Ecto neural progenitor cell (in vitro differentiated cells): ENCODE results near the gene ME3.
"Not testable (repeated sequence)": the region's sequence is repeated elsewhere in the genome, so short reads cannot be mapped to it uniquely, and the experiment has no call there.

Source experiments
- DNase-seq: peaks from one replicate; pipeline ENCODE4 v3.0.0-alpha.2; 2018; ENCODE audit warnings: low spot score

ME3 gene

DNA sequence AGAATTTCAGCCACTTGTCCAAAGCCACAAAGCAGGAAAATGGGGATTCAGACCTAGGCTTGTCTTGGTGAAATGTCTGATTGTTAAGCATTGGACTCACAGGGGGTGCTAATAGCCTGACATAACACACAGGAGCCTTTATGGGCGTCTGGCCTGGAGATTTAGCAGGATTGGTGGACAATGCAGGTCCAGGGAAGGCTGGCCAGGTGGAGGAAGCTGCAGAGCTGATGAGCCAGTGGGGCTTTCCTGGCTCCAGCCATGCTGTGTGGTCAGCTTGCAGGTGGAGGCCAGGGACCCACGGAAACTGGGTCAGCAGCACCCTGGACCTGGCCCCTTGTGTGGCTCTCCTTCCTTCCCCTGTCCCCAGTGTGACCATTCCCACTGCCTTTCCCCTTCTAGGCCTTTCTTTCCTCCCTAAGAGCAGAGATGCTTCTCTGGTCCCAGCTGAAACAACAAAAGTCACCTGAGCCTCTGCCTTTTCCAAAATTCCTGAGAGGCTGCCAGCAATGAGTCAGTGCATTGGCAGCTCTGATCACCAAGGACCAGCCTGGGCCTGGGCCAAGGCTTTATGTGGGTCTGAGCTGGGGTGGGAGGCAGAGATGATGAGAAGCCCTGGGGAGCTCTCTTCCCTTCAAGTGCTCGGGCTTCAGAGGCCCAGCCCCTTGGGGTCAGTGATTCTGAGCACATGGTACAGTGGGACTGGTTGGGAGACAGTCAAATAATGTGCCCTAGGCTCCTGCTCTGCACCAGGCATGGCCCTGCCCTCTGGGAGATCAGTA is 212.5 kb downstream of the ME3 start:
- no peak for DNase-seq

DNA sequence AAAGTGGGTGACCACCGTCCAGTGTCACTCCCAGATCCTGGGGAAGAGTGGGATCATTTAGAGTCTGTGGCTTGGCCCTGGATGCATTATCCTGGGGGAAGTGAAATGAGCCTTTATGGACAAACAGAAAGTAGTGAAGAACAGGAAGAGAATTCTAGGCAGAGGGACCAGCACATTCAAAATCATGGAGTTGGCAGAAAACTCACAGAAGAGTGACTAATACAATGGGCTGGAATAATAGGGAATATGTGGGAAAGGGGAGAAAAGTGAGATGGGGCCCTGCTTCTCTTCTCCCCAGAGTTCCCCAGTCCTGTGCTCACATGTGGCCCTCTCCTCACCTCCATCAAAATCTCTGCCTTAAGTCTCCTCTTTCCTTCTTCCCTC is 213.4 kb downstream of the ME3 start:
- peak; percentile 14 for DNase-seq

DNA sequence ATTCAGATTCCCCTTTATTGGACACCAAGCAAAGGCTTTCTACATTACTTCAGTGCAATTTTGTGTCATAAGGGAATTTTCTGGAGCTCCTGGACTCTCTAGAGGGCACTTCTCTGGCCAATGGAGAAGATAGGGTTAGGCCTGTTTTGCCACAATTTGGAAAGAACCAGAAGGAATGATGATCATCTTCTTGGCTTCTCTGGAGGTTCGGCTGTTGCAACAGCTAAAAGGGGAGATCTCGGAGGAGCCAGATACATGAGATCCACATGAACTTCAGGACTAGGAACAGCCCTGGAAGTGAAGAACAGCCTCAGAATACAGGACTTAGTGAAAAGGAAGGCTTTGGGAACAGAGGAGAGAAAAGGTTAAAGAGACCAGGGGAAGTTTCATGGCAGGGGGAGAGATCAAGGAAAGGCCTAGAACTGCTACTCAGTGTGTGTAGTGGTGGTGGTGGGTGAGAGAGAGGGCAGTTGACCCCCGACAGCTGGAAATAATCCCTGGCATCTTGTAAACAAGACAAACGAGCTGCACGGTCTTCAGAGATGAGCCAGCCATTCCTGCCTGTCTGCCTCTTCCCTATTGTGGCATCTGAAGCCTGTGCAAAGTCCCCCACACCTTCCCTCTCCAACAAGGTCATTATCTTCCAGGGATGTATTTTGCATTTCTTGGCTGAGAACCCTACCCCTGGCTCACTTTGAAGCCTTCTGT is 214.0 kb downstream of the ME3 start:
- no peak for DNase-seq

DNA sequence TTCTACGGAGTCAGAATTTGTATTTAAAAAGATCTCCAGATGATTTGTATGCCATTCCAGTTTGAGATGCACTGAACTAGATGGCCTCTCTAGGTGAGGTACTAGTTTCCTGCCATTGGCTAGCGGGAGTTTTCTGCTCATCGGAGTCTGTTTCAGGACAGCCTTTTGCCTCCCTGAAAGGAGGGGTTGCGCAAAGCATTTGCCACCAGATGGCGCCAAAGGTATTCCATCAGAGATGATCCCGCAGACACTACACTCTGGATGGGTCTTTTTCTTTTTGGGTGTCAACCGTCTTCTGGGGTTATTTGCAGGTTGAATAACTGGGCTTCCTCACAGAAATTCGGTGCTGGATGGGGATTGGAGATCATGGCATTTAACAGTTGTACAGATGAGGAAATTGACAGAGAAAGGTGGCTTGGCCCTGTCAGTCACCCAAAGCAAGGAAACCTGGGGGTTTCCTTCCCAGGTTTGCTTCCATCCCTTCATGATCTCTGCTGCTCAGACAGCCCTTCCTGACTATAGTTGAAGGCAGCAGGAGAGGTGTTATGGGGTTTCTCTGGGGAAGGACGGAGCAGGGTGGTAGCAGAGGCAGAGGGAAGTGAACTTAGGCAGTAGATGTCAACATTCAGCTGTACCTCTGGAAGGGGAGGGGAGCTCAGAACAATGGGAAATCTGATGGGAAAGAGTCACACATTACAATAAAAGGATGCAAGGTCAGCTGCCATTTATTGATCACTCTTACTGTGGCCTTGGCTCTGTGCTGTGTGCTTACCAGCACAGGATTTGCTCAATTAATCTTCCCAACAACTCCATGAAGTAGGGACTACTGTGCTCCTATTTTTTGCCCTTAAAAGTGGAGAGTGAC is 216.1 kb downstream of the ME3 start:
- peak; percentile 89 for DNase-seq

DNA sequence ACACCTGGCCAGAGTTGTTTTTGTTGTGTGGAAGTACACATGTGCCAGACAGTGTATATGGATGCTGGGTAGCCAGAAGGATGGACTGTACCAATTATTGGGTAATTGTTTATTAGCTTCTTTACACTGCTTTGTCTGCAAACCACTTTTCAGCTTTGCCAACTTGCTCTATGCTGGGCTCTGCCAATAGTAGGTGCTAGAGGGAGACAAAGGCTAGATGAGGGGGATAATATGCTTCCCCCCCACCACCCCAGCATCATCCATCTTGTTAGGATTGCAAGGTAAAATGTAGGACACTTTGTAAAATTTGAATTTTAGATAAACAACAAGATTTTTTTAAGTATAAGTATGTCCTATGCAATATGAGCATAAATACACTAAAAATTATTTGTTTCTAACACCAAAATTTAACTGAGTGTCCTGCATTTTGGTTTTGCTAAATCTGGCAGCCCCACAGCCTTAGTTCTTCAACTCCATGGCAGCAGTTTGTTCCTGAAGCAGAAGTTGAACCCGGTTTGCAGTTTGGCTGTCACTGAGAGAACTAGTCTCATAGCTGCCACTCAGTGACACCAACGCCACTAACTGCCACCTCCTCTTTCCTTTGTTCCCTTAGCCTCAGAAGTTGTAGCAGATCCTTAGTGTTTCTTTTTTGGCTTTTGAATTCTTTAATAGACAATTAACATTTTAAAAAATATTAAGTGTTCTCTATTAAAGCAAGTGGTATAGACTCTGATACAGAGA is 219.0 kb downstream of the ME3 start:
- DNase-seq = no peak

DNA sequence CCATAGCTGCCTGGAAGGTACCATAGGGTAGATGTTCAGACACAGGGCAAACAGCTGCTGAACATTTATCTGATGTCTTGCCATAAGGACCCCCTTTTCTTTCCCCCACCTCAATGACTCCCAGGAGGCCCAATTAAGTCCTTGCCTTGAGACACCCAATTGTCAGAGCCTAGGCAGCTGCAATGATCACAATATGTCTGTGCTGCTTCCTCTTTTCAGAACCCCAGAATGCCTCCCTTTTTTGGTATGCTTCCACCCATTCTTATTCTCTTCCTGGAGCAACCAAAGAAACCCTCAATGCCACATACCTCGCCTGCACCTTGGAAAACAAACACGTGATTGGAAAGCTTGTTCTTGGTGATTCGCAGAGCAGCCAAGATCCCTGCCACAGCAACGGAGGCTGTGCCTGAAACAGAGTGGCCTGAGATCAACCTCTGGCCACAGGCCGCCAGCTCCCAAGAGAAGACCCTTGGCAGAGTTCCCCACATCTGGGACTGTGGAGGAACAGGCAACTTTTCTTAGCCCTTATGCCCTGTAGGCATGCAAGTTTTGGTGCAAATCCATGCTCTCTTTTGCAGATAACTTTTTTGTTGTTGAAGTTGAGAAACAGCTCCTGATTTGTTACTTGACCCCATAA is 222.3 kb downstream of the ME3 start:
- no peak for DNase-seq

DNA sequence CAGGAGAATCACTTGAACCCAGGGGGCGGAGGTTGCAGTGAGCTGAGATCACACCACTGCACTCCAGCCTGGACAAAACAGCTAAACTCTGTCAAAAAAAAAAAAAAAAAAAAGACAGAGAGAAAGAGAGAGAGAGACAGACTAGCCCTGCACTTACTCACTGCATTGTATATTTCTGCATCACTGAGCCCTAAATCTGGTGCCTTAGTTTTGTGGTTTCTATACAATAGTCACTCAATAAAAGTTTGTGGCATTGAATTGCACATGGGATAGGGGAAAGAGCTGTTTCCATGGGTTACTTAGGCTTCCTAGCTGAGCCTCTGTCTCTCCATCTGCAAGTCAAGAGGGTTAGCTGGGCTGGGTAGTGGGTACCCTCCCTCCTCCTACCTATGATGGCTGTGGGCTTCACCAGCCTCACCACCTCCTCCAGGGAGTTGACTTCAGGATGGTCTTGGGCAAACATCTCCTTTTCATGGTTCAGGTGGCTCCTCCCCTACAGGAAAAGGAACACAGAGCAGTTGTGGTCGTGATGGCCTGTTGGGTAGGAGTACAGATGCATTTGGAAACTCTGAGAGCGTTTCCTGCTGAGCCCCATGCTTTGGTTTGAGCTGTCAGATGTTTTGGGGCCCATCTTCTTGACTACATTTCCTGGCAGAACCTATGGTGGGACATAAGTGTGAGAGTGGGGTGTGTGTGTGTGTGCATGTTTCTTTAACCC is 224.5 kb downstream of the ME3 start:
- no peak for DNase-seq

DNA sequence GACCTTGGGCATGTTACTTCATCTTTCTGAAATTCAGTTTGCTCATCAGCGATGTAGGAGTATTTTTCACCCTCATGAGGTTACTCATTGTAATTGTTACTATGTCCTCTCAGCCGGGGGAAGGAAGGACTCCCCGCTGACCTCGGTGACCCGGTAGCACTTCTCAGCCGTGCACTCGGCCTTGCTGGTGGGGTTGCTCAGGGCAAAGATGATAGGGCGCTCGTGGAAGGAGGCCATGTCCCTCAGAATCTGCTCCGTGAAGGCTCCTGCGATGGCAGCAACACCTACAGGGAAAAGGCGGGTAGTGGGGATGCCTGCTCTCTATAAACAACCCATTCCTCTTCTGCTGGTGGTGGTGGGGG is 225.5 kb downstream of the ME3 start:
- DNase-seq = no peak

DNA sequence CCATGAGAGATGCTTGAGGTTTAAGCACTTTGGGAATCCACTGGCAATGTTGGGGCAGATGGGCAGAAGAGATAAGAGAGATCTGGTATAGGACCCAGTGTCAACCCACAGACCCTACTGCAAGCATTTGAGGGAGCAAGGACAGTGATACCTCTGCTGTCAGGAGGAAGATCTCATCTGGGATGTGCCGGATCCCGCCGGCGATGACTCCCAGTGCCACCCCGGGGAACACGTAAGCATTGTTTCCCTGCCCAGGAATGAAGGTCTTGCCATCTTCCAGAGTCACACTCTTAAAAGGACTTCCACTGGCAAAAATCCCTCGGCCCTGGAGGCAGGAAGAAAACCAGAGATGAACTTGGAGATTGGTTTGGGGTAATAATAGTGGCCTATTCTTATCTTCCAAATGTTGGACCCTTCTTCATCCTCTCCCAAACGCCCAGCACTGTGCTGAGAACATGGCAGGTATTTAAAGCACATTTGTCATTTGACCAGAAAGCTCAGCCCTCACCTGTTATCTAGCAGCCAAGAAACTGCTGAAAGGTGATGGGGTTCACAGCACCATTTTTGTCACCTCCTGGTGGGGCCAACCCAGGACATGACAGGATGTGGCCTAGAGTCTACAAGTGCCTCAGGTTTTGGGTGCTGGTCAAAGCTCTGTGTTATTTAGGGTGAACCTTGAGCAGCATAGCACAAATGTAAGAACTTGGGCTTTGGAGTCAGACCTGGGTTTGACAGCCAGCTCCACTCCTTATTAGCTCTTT is 226.1 kb downstream of the ME3 start:
- no peak for DNase-seq

DNA sequence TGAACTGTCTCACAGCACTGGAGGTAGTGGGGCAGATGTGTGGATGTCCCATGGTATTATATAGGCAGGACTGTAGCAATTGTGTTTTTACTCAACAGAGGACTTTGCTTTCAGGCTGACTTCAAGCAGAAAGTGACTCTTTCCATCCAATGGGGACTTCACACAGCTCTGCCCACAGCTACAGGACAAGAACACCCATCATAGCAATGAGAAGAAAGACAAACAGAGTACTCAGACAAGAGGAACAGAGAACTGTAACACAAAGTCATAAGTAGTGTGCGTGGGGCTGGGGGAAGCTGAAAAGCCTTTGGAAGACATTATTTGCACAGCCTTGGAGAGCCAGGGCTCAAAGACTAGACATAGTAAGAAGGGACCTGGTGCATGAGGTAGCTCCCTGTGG is 227.4 kb downstream of the ME3 start:
- DNase-seq = no peak

DNA sequence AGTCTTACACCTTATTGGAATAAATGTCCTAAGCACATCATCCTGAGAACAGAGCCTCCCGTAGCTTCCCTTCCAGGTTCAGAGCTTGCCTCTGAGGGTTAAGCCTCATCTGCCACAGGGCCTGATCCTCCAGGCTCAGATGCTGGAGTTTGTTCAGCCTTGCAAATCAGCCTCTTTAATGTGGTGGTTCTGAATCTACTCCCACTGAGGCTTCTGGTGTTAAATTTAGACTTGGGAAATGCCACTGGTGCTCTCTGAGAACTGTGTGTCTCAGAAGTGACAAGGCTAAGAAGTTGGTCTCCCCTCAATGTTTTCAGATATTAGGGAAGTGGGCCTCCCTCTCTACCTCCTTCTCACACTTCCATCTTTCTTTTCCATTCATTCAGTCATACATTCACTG is 229.0 kb downstream of the ME3 start:
- DNase-seq = no peak

DNA sequence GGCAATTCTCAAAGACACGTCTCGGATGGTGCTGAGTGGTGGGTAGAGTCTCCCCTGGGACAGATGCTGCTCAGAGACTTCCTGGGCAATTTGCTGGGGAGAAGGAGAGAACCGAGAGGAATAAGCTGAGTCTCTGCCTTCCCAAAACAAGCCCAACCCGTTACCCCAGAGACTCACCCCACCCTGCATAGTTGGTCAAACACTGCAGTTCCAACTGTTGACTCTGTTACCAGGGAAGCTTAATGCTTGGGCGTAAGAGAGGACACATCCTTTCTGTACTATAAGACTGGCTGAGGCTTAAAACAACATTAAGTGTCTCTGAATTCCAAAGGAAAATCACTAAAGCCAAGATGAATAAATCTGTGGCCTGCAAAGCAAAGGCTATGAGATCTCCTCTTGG is 229.6 kb downstream of the ME3 start:
- no peak for DNase-seq

DNA sequence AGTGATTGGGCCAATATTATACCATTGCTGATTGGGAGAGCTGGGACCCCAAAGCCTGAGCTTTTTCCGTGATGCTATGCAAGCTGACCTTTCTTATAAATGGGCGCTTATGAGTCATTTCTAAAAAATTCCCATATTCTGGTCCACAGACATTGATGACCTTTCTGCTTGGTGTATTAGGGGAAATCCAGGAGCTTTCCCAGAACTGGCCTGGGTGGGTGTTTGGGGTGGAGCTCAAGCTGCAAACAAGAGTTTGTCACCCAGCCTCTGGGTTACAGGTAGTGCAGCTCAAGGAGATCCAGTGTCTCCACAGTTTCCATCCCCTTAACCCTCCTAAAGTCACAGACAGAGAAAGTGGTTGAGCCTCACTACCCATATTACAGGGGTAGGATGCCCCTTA is 230.0 kb downstream of the ME3 start:
- no peak for DNase-seq

DNA sequence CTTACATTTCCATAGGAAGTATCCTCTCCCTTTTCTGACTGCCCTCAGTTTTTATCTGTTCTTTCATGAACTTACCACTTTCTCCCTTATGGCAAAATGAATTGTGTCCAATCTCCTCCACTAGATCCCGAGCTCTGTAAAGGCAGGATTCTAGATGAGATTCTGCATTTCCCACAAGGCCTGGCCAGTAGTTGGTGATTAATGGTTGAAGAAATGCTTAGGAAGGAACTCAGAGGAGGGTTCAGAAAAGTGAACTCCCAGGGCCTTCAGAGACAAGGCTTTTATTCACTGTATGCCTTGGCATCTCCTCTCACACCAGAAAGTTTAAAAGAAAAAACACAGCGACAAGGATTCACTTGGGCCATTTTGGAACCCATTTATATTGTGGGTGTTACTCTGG is 231.6 kb downstream of the ME3 start:
- no peak for DNase-seq

DNA sequence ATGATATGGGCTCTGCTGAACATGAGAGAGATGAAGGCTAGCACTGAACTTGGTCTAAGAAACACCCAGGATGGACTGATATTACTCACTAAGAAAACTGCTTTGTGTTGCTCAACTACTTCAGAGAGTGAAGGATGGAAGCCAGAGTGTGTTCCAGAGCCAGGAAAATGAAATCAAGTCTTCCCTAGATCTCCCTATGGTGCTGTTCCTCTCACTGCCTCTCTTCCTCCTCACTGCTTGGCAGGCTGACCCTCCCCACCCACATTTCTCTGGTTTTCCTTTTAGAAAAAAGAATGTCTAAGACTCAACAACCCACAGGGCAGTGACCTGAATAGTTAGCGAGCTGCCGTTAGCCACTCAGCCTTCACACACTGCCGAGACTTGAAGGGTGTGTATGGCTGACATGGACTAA is 232.1 kb downstream of the ME3 start:
- no peak for DNase-seq

DNA sequence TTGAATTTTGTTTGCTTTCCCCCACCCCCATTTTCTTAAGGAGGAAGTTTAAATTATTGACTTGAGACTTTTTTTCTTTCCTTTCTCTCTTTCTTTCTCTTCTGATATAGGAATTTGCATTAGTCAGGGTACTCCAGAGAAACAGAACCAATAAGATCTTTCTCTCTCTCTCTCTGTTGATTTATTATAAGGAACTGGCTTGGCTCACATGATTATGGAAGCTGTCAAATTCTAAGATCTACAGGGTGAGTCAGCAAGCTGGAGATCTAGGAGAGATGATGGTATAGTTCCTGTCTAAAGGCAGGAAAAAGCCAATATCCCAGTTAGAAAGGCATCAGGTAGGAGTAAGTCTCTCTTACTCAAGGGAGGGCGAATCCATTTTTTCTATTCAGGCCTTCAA is 233.7 kb downstream of the ME3 start:
- no peak for DNase-seq

DNA sequence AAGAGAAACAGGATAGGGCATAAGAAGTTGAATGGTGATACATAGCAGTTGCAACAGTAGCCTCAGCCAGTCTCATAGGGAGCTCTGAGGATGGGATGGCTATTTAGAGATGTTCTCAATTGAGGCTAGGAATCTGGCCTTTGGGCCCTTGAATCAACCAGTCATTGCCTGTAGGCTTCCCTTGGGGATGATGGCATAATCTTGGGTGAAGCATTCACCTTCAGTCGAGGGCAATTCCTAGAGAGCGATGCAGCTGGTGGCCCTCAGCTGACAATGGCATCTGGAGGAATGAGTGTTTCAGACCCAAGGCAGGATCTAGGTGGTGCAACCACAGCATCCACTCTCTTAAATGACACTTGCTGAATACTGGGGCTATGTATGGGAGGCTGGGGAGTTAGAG is 236.7 kb downstream of the ME3 start:
- no peak for DNase-seq

DNA sequence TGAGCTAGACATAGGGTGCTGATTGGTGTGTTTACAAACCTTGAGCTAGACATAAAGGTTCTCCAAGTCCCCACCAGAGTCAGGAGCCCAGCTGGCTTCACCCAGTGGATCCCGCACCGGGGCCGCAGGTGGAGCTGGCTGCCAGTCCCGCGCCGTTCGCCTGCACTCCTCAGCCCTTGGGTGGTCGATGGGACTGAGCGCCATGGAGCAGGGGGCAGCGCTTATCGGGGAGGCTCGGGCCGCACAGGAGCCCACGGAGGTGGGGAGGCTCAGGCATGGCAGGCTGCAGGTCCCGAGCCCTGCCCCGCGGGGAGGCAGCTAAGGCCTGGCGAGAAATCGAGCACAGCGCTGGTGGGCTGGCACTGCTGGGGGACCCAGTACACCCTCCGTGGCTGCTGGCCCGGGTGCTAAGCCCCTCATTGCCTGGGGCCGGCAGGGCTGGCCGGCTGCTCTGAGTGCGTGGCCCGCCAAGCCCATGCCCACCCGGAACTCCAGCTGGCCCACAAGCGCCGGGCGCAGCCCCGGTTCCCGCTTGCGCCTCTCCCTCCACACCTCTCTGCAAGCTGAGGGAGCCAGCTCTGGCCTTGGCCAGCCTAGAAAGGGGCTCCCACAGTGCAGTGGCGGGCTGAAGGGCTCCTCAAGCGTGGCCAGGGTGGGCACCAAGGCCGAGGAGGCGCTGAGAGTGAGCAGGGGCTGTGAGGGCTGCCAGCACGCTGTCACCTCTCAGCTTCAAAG is 238.9 kb downstream of the ME3 start:
- not testable (repeated sequence) for DNase-seq

DNA sequence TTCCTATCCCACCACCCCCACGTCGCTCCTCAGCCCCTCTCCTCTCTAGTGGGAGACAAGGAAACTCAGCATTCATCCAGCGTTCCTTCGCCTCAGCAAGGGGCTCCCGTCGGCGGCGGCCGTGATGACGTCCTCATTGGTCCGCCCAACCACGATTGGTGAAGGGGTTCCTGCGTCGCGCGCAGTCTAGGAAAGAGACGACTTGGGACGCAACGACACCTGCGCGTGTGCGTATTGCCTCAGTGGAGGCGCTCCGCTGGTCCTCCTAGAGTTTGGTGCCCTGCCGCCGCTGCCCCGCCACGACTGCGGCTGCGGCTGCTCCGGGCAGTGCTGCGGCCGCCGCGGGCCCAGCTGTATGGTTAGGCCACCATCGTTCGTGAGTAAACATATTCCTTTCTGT is 241.2 kb downstream of the ME3 start:
- DNase-seq = no peak

DNA sequence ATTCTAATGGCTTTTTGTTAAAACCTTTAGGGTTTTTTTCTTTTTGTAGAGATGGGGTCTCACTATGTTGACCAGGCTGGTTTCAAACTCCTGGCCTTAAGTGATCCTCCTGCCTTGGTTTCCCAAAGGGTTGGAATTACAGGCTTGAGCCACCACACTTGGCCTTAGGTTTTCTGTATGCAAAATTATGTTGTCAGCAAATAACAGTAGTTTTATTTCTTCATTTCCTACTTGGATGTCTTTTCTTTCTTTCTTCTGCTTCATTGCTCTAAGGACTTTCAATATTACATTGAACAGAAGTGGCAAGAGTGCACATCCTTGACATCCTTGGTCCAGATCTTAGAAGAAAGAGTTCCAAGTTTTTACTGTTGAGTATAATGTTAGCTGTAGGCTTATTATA is 245.0 kb downstream of the ME3 start:
- no peak for DNase-seq
